Measurements from ENCODE around the gene TMEM258. TPM values are rescaled to one million over a fixed set of nuclear protein-coding genes. Genes with fewer than 3 reads are reported as not detected.
A peak's percentile ranks its signal among the peaks of the same experiment; 100 is the strongest.

TMEM258 gene
- total and polyA plus RNA-seq, 2 experiments from 2014 or later = 71.3 to 519 TPM

DNA sequence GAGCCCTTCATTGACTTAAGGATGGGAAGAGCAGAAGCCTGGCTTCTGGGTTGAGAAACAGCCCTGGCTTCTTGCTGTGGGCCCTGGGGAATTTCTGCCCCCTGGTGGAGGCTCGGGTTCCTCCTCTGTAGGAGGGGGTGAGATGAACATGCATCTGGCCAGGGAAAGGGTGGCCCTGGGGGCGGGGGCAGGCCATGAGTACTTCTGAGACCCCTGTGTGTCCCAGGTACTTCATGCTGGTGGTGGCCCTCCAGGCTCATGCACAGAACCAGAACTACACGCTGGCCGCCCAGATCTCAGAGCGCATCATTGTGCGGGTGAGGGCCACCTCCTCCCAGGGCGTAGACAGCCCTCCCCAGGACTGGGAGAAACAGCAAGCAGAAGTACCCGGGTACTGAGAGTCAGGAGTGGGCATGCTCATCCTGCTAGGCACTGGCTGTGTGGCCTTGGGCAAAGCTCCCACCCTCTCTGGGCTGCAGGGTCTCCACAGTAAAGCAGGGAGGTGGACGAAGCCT, 15.8 kb downstream of the TMEM258 start:
- Histone ChIP-seq H3K9me2 (ENCODE audit: insufficient read depth) (no peaks in the 10 kb centered on the region), H3K27me3 (ENCODE audit: insufficient read depth) (no peaks in the 10 kb centered on the region), H3K36me3 (ENCODE audit: insufficient read depth) (no peaks in the 10 kb centered on the region), H3K4me2 (peak overlapping the region; percentile 48; the same call in 1 of the 2 replicates), H3K4me3 (no peak overlapping the region), H3K27ac (ENCODE audit: low read depth) (no peak overlapping the region), H2AFZ (no peak overlapping the region), H4K20me1 (replicated peaks; ENCODE audit: insufficient read depth) (no peaks in the 10 kb centered on the region), H3K4me1 (ENCODE audit: insufficient read depth) (peaks cover 4% of the 10 kb centered on the region), H3K79me2 (replicated peaks; ENCODE audit: insufficient read depth) (no peaks in the 10 kb centered on the region), H3F3A (replicated peaks; ENCODE audit: low read depth) (0 out of 2 replicates have a peak, but pooled peaks cover 2% of the 10 kb centered on the region)
- Mint-ChIP-seq H3K4me1 (peaks cover 18% of the 10 kb centered on the region), H3K4me3 (no peak overlapping the region), H3K27ac (peak overlapping the region; percentile 76; the same call in 1 of the 2 replicates), H3K36me3 (ENCODE audit: low read depth) (peaks cover 3% of the 10 kb centered on the region; the same call in 1 of the 3 replicates), H3K9me3 (0 out of 3 replicates have a peak, but pooled peaks cover 3% of the 10 kb centered on the region), H3K27me3 (ENCODE audit: insufficient read depth, low read depth, poor library complexity) (peaks cover 10% of the 10 kb centered on the region)
- peak; percentile 77 for ATAC-seq
- no peak for TF ChIP-seq POLR2AphosphoS5 (IDR thresholded peaks at IDR 0.05; ENCODE audit: low read depth)
- no peak for TF ChIP-seq ZNF114 (CRISPR knock-in tag; IDR thresholded peaks at IDR 0.05)
- no peak for TF ChIP-seq JUNB (IDR thresholded peaks at IDR 0.05; ENCODE audit: unreplicated experiment)
- TF ChIP-seq, protein P1, sequence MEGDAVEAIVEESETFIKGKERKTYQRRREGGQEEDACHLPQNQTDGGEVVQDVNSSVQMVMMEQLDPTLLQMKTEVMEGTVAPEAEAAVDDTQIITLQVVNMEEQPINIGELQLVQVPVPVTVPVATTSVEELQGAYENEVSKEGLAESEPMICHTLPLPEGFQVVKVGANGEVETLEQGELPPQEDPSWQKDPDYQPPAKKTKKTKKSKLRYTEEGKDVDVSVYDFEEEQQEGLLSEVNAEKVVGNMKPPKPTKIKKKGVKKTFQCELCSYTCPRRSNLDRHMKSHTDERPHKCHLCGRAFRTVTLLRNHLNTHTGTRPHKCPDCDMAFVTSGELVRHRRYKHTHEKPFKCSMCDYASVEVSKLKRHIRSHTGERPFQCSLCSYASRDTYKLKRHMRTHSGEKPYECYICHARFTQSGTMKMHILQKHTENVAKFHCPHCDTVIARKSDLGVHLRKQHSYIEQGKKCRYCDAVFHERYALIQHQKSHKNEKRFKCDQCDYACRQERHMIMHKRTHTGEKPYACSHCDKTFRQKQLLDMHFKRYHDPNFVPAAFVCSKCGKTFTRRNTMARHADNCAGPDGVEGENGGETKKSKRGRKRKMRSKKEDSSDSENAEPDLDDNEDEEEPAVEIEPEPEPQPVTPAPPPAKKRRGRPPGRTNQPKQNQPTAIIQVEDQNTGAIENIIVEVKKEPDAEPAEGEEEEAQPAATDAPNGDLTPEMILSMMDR (conservative IDR thresholded peaks at IDR 0.05; ENCODE audit: low read depth in 2 of 2) = peak; percentile 84 to 88
- no peak for TF ChIP-seq ZNF331 (CRISPR knock-in tag; IDR thresholded peaks at IDR 0.05; ENCODE audit: low read depth)
- TF ChIP-seq, protein P2, sequence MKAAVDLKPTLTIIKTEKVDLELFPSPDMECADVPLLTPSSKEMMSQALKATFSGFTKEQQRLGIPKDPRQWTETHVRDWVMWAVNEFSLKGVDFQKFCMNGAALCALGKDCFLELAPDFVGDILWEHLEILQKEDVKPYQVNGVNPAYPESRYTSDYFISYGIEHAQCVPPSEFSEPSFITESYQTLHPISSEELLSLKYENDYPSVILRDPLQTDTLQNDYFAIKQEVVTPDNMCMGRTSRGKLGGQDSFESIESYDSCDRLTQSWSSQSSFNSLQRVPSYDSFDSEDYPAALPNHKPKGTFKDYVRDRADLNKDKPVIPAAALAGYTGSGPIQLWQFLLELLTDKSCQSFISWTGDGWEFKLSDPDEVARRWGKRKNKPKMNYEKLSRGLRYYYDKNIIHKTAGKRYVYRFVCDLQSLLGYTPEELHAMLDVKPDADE (IDR thresholded peaks at IDR 0.05) = no peak
- DNase-seq (ENCODE audit: low spot score) = peak; percentile 85

DNA sequence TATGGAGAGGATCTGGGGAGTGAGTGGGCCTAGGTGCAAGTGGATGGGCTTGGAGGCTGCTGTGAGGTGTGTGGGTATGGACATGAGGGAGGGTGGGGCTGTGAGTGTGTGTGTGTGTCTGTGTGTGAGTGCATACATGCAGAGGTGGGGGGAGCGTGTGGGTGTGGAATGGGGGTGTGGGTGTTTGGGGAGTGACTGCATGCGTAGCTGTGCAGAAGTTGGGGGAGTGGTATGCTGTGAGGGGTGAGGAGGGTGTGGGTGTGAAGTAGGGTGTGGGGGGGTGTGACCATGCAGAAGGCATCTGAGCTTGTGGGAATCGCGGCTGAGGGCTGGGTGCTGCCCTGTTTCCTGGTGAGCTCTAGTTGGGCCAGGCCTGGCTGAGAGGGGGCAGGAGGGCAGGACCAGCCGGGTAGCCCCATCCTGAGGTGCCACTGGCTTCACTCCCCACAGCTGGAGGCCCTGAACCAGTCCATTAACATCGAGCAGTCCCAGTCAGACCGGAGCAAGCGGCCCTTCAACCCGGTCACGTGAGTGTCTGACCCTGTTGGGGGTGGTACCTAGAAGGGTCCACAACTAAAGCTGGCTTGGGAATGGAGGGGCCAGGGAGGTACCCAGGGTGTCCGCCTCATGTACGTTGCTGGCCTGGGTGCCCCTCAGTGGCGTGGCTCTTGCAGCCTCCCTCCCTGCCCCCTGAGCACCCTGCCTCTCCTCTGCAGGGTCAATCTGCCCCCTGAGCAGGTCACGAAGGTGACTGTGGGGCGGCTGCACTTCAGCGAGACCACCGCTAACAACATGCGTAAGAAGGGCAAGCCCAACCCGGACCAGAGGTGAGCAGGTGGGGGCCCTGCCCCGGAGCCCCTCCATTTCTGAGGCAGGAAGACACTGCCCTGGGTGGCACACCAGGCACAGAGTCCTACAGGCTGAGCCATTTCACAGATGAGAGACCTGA, 16.5 kb downstream of the TMEM258 start:
- Histone ChIP-seq H3K36me3 (ENCODE audit: insufficient read depth) (no peaks in the 10 kb centered on the region), H3F3A (replicated peaks; ENCODE audit: low read depth) (0 out of 2 replicates have a peak, but pooled peaks cover 2% of the 10 kb centered on the region), H3K4me2 (no peak overlapping the region), H3K27ac (ENCODE audit: low read depth) (no peak overlapping the region), H4K20me1 (replicated peaks; ENCODE audit: insufficient read depth) (no peaks in the 10 kb centered on the region), H3K79me2 (replicated peaks; ENCODE audit: insufficient read depth) (no peaks in the 10 kb centered on the region), H3K4me1 (ENCODE audit: insufficient read depth) (peaks cover 6% of the 10 kb centered on the region), H3K27me3 (ENCODE audit: insufficient read depth) (no peaks in the 10 kb centered on the region), H3K9me2 (ENCODE audit: insufficient read depth) (no peaks in the 10 kb centered on the region), H3K4me3 (no peak overlapping the region), H2AFZ (no peak overlapping the region)
- Mint-ChIP-seq H3K4me3 (no peak overlapping the region), H3K27ac (no peak overlapping the region), H3K4me1 (peaks cover 24% of the 10 kb centered on the region), H3K36me3 (ENCODE audit: low read depth) (peaks cover 3% of the 10 kb centered on the region; the same call in 1 of the 3 replicates), H3K9me3 (0 out of 3 replicates have a peak, but pooled peaks cover 3% of the 10 kb centered on the region), H3K27me3 (ENCODE audit: insufficient read depth, low read depth, poor library complexity) (peaks cover 10% of the 10 kb centered on the region)
- DNase-seq (ENCODE audit: low spot score) (no peak), ATAC-seq (no peak)
- no peak for TF ChIP-seq POLR2AphosphoS5 (IDR thresholded peaks at IDR 0.05; ENCODE audit: low read depth)
- TF ChIP-seq, protein P3, sequence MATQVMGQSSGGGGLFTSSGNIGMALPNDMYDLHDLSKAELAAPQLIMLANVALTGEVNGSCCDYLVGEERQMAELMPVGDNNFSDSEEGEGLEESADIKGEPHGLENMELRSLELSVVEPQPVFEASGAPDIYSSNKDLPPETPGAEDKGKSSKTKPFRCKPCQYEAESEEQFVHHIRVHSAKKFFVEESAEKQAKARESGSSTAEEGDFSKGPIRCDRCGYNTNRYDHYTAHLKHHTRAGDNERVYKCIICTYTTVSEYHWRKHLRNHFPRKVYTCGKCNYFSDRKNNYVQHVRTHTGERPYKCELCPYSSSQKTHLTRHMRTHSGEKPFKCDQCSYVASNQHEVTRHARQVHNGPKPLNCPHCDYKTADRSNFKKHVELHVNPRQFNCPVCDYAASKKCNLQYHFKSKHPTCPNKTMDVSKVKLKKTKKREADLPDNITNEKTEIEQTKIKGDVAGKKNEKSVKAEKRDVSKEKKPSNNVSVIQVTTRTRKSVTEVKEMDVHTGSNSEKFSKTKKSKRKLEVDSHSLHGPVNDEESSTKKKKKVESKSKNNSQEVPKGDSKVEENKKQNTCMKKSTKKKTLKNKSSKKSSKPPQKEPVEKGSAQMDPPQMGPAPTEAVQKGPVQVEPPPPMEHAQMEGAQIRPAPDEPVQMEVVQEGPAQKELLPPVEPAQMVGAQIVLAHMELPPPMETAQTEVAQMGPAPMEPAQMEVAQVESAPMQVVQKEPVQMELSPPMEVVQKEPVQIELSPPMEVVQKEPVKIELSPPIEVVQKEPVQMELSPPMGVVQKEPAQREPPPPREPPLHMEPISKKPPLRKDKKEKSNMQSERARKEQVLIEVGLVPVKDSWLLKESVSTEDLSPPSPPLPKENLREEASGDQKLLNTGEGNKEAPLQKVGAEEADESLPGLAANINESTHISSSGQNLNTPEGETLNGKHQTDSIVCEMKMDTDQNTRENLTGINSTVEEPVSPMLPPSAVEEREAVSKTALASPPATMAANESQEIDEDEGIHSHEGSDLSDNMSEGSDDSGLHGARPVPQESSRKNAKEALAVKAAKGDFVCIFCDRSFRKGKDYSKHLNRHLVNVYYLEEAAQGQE (IDR thresholded peaks at IDR 0.05; ENCODE audit: unreplicated experiment) = no peak
- no peak for TF ChIP-seq ZNF331 (CRISPR knock-in tag; IDR thresholded peaks at IDR 0.05; ENCODE audit: low read depth)
- no peak for TF ChIP-seq ZNF114 (CRISPR knock-in tag; IDR thresholded peaks at IDR 0.05)
- no peak for TF ChIP-seq CREB1 (CRISPR knock-in tag; IDR thresholded peaks at IDR 0.05; ENCODE audit: low read depth)
- TF ChIP-seq STAT1 (IDR thresholded peaks at IDR 0.05; ENCODE audit: unreplicated experiment) = no peak
- TF ChIP-seq EZH2 (IDR thresholded peaks at IDR 0.05; ENCODE audit: low read depth, unreplicated experiment) = no peak
- no peak for TF ChIP-seq JUNB (IDR thresholded peaks at IDR 0.05; ENCODE audit: unreplicated experiment)
- TF ChIP-seq NANOG (IDR thresholded peaks at IDR 0.05; ENCODE audit: borderline replicate concordance) = no peak
- TF ChIP-seq EZH2phosphoT487 (IDR thresholded peaks at IDR 0.05; ENCODE audit: unreplicated experiment) = no peak

Data from GM23338 (cell line).